DMS153 (cell line): ENCODE results near the gene KLF3.

Experiments used
- DNase-seq: peaks from one replicate; lab custom pipeline; 2025; lab: John Stamatoyannopoulos, UW

The KLF3 gene

GRCh38 chr4:38654273-38654672 lies 9.7 kb upstream of the KLF3 start:
- no peak for DNase-seq

DNA sequence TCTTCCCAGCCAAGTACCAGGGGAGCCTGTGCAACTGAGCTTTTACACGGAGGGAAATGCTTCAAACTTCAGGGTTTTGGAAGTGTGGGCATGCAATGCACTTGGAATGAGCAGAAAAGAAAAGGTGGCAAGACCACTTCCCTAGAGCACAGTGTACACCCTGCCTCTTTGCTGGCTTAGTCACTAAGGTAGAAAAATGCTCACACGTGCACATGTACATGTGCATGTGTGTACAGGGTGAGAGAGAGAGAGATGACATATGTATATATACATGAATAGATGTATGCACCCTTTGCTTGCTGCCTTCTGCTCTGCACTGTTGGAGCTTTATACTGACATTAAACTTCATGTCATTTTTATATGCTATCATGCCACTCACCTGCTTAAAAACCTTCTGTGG lies 7.9 kb upstream of the KLF3 start:
- no peak for DNase-seq

- DNase-seq: no peak
Observed at GRCh38 chr4:38659346-38659745, 4.7 kb upstream of the KLF3 start.

DNA sequence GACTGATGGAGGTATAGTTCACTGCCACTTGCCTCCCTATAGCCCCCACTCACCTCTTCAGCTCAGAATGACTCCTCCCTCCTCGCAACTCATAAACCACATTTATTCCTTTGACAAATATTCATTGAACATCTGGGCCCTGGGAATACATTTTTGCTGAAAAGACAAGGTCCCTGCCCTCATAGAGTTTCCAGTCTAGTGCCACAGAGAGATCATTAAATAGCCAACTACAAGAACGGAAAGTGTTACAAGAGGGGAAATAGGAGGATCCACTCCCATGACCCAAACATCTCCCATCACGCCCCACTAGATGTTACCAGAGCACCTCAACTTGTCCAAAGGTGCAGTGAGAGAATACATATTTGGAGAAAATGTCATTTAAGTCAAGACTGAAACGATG lies 3.2 kb upstream of the KLF3 start:
- DNase-seq: no peak

DNA sequence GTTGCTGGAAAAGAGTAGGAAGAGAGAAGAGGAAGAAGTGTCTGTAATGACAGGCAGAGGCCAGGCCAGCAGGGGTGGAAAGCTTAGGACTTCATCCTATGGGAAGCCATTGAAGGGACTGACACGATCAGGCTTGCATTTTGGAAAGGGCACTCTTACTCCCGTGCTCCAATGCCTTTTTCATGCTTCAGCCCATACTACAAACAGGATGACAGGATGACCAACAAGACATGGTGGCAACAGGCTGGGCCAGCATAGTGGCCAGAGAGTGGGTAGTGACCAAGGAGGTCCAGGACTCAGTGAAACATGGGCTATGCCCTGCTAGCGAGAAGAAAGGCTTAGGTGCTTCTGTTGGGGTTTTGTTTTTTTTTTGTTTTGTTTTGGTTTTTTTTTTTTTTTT lies 2.6 kb upstream of the KLF3 start:
- no peak for DNase-seq

- DNase-seq: no peak
Observed at GRCh38 chr4:38662522-38663089, 1.4 kb upstream of the KLF3 start.

- no peak for DNase-seq
Observed at GRCh38 chr4:38663090-38663800, 754 bp upstream of the KLF3 start.

- peak; percentile 27 for DNase-seq
Observed at GRCh38 chr4:38664706-38665401, 855 bp downstream of the KLF3 start.

DNA sequence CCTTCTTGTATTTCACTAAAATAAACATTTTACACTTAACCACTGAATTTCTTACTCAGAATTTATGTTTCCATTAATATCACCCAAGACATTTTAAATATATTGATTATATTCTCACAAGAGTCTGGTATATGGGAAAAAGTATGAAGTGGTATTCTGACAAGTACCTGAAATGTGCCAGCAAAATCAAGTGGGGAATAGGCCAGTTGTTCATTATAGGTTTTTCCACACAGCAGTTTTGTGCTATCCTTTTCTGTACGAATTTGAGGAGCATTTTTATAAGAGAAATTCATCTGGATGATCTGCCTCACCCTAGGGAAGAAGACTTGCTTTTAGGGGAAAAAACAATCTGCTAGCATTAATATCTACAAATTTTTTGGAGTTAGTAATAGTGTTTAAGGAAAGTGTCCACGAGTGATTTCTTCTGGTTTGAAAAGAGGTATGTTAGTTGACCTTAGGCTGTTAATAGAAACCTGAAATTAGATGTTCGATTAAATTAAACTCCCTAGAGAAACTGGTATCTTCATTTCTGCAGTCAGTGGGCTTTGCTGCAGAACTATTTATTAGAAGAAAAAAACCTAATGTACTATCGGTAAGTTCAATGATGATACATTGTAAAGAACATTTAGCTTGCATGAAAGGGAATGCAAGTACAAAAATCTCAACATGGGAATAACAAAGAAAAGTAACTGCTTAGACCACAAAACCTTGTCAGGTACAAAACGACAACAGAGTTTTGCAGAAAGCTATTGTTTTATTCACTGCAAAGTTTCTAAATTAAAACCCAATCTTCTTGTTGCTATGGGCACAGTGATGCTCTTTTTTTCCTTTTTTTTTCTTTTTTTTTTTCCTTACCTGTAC lies 1.8 kb downstream of the KLF3 start:
- no peak for DNase-seq

- no peak for DNase-seq
Observed at GRCh38 chr4:38666766-38667084, 2.7 kb downstream of the KLF3 start.

DNA sequence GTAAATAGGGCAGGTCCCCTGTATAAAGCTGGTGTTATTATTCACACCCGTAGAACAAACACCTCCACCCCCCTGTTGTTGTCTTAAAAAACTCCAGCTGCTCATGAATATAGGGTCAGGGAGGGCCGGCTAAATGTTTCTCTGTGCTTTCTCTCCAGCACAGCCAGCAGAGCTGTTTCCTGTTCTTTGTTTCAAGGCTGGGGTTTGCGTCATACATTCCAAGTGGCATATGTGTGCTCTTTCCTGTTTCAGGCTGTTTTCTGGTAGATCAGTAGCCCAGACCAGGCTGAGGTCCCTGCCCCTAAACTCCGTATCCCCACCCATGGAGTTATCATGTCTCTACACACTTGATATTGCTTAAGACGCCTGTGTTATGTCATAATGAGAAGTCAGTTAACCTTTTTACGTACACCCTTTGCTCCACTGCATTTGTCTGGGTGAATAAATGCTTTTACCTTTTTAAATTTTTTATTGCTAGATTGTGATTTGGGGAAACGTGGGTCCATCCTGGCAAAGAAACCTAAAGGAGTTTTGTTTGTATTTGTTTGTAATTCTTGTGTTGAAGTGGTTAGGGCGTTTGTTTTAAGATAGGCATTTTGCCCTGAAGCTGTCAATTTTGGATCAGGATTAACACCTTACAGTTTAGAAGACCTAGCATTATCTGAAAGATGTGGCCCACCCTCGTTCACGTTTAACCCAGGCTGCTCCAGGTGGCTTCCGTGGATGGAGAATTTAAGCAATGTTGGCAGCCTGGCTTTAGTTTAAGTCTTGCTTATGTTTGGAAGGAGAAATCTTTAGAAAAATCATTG lies 3.3 kb downstream of the KLF3 start:
- DNase-seq: peak; percentile 89

- DNase-seq: no peak
Observed at GRCh38 chr4:38668203-38668971, 4.4 kb downstream of the KLF3 start.

DNA sequence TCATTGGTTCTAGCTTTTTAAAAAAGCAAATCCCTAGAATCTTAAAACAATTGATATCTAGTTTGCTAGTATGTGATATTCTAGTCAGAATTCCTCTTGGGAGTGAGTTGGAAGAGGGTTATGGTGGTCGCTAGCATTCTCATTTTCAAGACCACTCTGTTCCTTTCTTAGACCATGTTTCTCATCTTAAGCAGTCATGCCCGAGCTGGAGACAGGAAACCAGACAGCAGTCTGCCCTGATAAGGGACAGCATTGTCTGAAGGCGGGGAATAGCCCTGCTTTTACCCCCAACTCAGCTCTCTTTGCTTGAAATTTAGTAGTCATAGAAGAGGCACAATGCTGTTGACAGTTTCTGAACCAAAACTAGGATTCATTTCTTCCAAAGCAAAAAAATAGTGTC lies 5.2 kb downstream of the KLF3 start:
- no peak for DNase-seq

DNA sequence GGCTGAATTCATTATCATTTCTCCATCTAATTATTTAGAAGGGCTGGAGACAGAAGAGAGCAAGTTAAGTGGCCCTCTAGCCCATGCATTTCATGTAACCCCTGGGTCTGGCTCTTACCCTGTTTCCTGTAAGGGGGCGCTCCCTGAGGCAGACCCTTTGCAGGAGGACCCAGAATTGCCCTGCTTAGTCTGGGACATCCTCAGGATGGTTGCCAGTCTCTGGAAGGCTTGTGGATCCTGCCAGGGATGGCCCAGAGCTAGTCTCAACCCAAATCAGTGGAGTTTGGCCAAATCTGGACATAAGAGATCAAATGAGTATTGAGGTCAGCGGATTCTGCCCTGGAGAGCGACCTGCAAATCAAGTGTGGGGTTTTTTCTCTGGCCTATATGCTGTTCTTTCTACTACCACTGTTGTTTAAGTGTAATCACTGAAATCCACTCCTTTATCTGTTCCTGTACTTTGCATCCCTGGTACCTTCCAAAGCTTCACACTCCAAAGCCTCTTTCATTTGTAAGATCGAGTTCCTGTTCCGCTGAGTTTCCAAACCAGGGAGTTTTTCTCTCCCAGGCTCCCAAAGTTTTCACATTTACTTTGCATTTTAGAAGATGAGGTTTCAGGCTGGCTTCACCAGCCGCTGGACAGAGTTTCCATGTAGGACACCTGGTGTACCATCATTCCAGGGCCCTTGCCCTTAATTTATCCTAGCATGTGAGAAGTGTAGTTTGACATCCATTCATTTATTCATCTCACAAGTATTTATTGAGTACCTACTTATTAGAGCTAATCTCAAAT lies 6.3 kb downstream of the KLF3 start:
- DNase-seq: no peak

DNA sequence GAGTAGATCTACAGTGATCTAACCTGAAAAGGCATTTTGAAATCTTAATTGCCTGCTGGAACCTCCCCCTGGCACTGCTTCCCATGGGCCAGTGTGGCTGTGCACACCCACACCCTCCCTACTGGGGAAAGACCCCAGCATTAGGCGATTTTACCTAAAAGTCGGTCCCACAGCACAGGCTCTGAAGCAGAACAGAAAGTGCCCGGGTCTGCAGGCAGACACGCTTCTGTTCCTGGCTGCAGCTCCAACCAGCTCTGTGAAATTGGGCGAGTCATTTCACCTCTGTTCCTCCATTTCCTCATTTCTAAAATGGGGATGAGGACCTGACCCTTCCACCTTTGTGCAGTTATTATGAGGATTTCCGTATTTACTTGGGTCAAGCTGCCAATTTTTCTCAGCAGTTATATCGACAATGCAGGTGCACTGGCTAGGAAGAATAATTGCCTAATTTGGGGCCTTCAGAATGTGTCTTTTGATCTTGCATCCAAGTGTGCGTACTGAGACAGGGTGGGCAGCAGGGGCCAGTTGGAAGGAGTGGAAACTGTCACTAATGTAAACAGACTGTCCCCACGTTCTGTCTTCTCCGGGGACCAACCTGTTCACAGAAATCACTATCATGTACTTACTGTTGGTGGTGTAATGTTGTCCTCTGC lies 7.1 kb downstream of the KLF3 start:
- no peak for DNase-seq

- DNase-seq: no peak
Observed at GRCh38 chr4:38671592-38671940, 7.6 kb downstream of the KLF3 start.

GRCh38 chr4:38672074-38672396 lies 8.0 kb downstream of the KLF3 start:
- no peak for DNase-seq

GRCh38 chr4:38672397-38673129 lies 8.6 kb downstream of the KLF3 start:
- no peak for DNase-seq
